ENCODE measurements around the gene IL32. TPM values are rescaled to one million over a fixed set of nuclear protein-coding genes. Genes with fewer than 3 reads are reported as not detected.

Gene IL32
- total RNA-seq, 2 experiments from 2014 or later = 378 to 383 TPM

GRCh38 chr16:3038896-3039295, 26.5 kb upstream of the IL32 start:
- Mint-ChIP-seq H3K27ac (no peak overlapping the region), H3K4me3 (no peak overlapping the region), H3K27me3 (peaks cover 86% of the 10 kb centered on the region), H3K36me3 (ENCODE audit: low read depth) (no peaks in the 10 kb centered on the region), H3K9me3 (no peaks in the 10 kb centered on the region), H3K4me1 (ENCODE audit: low read depth) (peaks cover 10% of the 10 kb centered on the region)
- TF ChIP-seq, protein P1, sequence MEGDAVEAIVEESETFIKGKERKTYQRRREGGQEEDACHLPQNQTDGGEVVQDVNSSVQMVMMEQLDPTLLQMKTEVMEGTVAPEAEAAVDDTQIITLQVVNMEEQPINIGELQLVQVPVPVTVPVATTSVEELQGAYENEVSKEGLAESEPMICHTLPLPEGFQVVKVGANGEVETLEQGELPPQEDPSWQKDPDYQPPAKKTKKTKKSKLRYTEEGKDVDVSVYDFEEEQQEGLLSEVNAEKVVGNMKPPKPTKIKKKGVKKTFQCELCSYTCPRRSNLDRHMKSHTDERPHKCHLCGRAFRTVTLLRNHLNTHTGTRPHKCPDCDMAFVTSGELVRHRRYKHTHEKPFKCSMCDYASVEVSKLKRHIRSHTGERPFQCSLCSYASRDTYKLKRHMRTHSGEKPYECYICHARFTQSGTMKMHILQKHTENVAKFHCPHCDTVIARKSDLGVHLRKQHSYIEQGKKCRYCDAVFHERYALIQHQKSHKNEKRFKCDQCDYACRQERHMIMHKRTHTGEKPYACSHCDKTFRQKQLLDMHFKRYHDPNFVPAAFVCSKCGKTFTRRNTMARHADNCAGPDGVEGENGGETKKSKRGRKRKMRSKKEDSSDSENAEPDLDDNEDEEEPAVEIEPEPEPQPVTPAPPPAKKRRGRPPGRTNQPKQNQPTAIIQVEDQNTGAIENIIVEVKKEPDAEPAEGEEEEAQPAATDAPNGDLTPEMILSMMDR (IDR thresholded peaks at IDR 0.05) = no peak
- ChIA-PET CTCF (interaction anchor here (1.2 kb wide), 1 partner anchor 10 kb away, joined by 3 read pairs; no protein-coding TSS in a partner anchor), POLR2A (no interaction called here)
- Histone ChIP-seq H3K4me1 (ENCODE audit: insufficient read depth, low read length) (peaks cover 16% of the 10 kb centered on the region), H3K27me3 (ENCODE audit: control insufficient read depth in 1 of 2, insufficient read depth in 2 of 2, low read length in 2 of 2) (peaks cover 68 to 79% of the 10 kb centered on the region in 2 experiments), H3K4me3 (ENCODE audit: low read length) (no peak overlapping the region), H3K36me3 (ENCODE audit: insufficient read depth, low read length) (no peaks in the 10 kb centered on the region), H3K9me3 (ENCODE audit: control insufficient read depth in 1 of 2, insufficient read depth in 1 of 2, low read length in 2 of 2) (peaks cover 0 to 20% of the 10 kb centered on the region in 2 experiments), H3K27ac (ENCODE audit: low read depth in 1 of 2, low read length in 2 of 2) (no peak overlapping the region)
- DNase-seq (no peak), ATAC-seq (ENCODE audit: poor library complexity) (no peak)
- intact Hi-C loops (cut with DNase I, micrococcal nuclease) = no loop called here

- POLR2A ChIA-PET = interaction anchor here (0.6 to 1.1 kb wide), 3 partner anchors 11 to 130 kb away, joined by 3 to 5 read pairs (median 4); no protein-coding TSS in a partner anchor
These were observed 23.1 kb upstream of the IL32 start for GRCh38 chr16:3042376-3042775.

DNA sequence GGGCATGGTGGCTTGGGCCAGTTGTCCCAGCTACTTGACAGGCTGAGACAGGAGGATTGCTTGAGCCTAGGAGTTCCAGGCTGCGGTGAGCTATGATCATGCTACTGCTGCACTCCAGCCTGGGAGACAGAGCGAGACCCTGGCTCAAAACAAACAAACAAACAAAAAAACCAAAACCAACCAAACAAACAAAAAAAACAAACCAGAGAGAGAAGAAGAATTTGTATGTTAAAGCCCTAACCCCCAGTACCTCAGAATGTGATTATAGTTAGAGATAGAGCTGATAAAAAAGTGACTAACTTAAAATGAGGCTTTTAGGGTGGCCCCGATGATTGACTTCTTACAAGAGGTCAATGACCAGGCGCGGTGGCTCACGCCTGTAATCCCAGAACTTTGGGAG, 20.7 kb upstream of the IL32 start:
- H3K4me3 Mint-ChIP-seq = peak overlapping the region; percentile 82
- peaks cover 23% of the 10 kb centered on the region for H3K4me1 Mint-ChIP-seq (ENCODE audit: low read depth)
- peaks cover 0 to 6% of the 10 kb centered on the region in 2 experiments for H3K9me3 ChIP-seq (ENCODE audit: control insufficient read depth in 1 of 2, insufficient read depth in 1 of 2, low read length in 2 of 2)
- TF ChIP-seq, protein P1 (IDR thresholded peaks at IDR 0.05) = no peak
- intact Hi-C loops (cut with DNase I, micrococcal nuclease) = no loop called here
- ChIA-PET CTCF (interaction anchor here (1.8 to 4.1 kb wide), 3 partner anchors 13 to 41 kb away, joined by 4 to 19 read pairs (median 8); no protein-coding TSS in a partner anchor), POLR2A (interaction anchor here (0.7 to 1.6 kb wide), 4 partner anchors 10 to 13 kb away, joined by 3 to 10 read pairs (median 4); no protein-coding TSS in a partner anchor)
- H3K36me3 ChIP-seq (ENCODE audit: insufficient read depth, low read length) = no peaks in the 10 kb centered on the region
- H3K27me3 Mint-ChIP-seq = peaks cover 60% of the 10 kb centered on the region
- H3K27ac Mint-ChIP-seq = no peak overlapping the region
- ATAC-seq (ENCODE audit: poor library complexity) = no peak
- DNase-seq = no peak
- H3K36me3 Mint-ChIP-seq (ENCODE audit: low read depth) = no peaks in the 10 kb centered on the region
- peaks cover 54 to 59% of the 10 kb centered on the region in 2 experiments for H3K27me3 ChIP-seq (ENCODE audit: control insufficient read depth in 1 of 2, insufficient read depth in 2 of 2, low read length in 2 of 2)
- no peak overlapping the region for H3K27ac ChIP-seq (ENCODE audit: low read depth in 1 of 2, low read length in 2 of 2)
- peaks cover 30% of the 10 kb centered on the region for H3K4me1 ChIP-seq (ENCODE audit: insufficient read depth, low read length)
- no peak overlapping the region for H3K4me3 ChIP-seq (ENCODE audit: low read length)
- H3K9me3 Mint-ChIP-seq = no peaks in the 10 kb centered on the region

More at GRCh38 chr16:3042376-3042775, 23.1 kb upstream of the IL32 start:
- Histone ChIP-seq H3K27me3 (ENCODE audit: control insufficient read depth in 1 of 2, insufficient read depth in 2 of 2, low read length in 2 of 2) (peaks cover 73 to 76% of the 10 kb centered on the region in 2 experiments), H3K9me3 (ENCODE audit: control insufficient read depth in 1 of 2, insufficient read depth in 1 of 2, low read length in 2 of 2) (peaks cover 0 to 14% of the 10 kb centered on the region in 2 experiments), H3K4me1 (ENCODE audit: insufficient read depth, low read length) (peaks cover 29% of the 10 kb centered on the region), H3K4me3 (ENCODE audit: low read length) (no peak overlapping the region), H3K27ac (ENCODE audit: low read depth in 1 of 2, low read length in 2 of 2) (no peak overlapping the region), H3K36me3 (ENCODE audit: insufficient read depth, low read length) (no peaks in the 10 kb centered on the region)
- no peaks in the 10 kb centered on the region for H3K9me3 Mint-ChIP-seq
- peaks cover 79% of the 10 kb centered on the region for H3K27me3 Mint-ChIP-seq
- CTCF ChIA-PET = interaction anchor here (0.6 to 4.1 kb wide), 4 partner anchors 9 to 87 kb away, joined by 3 to 19 read pairs (median 5); no protein-coding TSS in a partner anchor
- H3K27ac Mint-ChIP-seq = no peak overlapping the region
- DNase-seq (no peak), ATAC-seq (ENCODE audit: poor library complexity) (no peak)
- peaks cover 12% of the 10 kb centered on the region for H3K4me1 Mint-ChIP-seq (ENCODE audit: low read depth)
- intact Hi-C loops (cut with DNase I, micrococcal nuclease) = no loop called here
- no peaks in the 10 kb centered on the region for H3K36me3 Mint-ChIP-seq (ENCODE audit: low read depth)
- TF ChIP-seq, protein P1 (IDR thresholded peaks at IDR 0.05) = no peak
- H3K4me3 Mint-ChIP-seq = no peak overlapping the region
